HepG2 (cell line): ENCODE measurements around the gene GRAMD4. TPM values are rescaled to one million over a fixed set of nuclear protein-coding genes. Genes with fewer than 3 reads are reported as not detected.

Experiments used
- ATAC-seq: fragments of 200-7000 bp; cut with Tn5 transposase; 3 replicates; pipeline ENCODE4 v1.9.1; 2020; ENCODE audit warnings: mild to moderate bottlenecking, moderate library complexity
- BruUV-seq: library from RNA; stranded (reverse); fragments of 400-500 nt; replicated peaks from 2 replicates; lab custom pipeline; 2021; lab: Mats Ljungman, UMichigan
- CTCF ChIA-PET: fragments of 300-600 bp; formaldehyde crosslinking; extraction: SDS; loops from one replicate; lab custom pipeline; 2021; ENCODE audit warnings: low total read pairs, inconsistent platforms, low intra/inter-chr PET ratio; lab: Yijun Ruan, JAX
- POLR2A ChIA-PET: fragments of 350-600 bp; sonication (Branson Sonifier 250); formaldehyde crosslinking; loops from one replicate; lab custom pipeline; 2020; ENCODE audit warnings: antibody characterized with exemption, inconsistent platforms; lab: Yijun Ruan, JAX
- DNase-seq: peaks from one replicate; pipeline ENCODE4 v3.0.0-alpha.2; 2015; ENCODE audit warnings: low spot score
- FAIRE-seq: peaks from 3 replicates; lab custom pipeline; 2011; peaks lifted over from hg19 to GRCh38; lab: Jason Lieb, UNC
- H2AFZ ChIP-seq: one replicate; pipeline ENCODE4 v1.6.1; 2011; ENCODE audit warnings: low read length, inconsistent platforms
- H3K27ac ChIP-seq: fragments of 300-600 bp; 3 replicates; pipeline ENCODE4 v1.8.0; 2011; ENCODE audit warnings: mixed run types, mild to moderate bottlenecking, mixed read lengths, low read length, inconsistent platforms; ENCODE audit not compliant: insufficient read depth; ENCODE audit errors: extremely low read length
- H3K27me3 ChIP-seq, 2 experiments: fragments of 200-600 bp in 1 of 2; 2 replicates in 1 of 2; 3 replicates in 1 of 2; pipeline versions ENCODE4 v1.6.0 to v1.8.0; 2011; ENCODE audit warnings: low read length in 2 of 2, mild to moderate bottlenecking in 2 of 2, moderate library complexity in 2 of 2, inconsistent platforms in 1 of 2; ENCODE audit not compliant: insufficient read depth in 2 of 2, control insufficient read depth in 1 of 2
- H3K36me3 ChIP-seq, 2 experiments: fragments of 200-600 bp in 1 of 2; replicated peaks in 1 of 2; 2 replicates in 1 of 2; 3 replicates in 1 of 2; pipeline versions ENCODE4 v1.5.1 to v1.8.0; 2011; ENCODE audit warnings: low read length in 2 of 2, inconsistent platforms in 1 of 2; ENCODE audit not compliant: insufficient read depth in 2 of 2, control insufficient read depth in 1 of 2
- H3K4me1 ChIP-seq: 2 replicates; pipeline ENCODE4 v1.5.1; 2012; ENCODE audit warnings: low read length, inconsistent platforms; ENCODE audit not compliant: insufficient read depth
- H3K4me2 ChIP-seq: 2 replicates; pipeline ENCODE4 v1.6.0; 2011; ENCODE audit warnings: low read depth, low read length, inconsistent platforms
- H3K4me3 ChIP-seq, 3 experiments: fragments of 200-600 bp in 1 of 3; sonication (generic), shearing (Covaris generic) in 1 of 3; replicated peaks in 1 of 3; 2 replicates each; pipeline ENCODE4 v1.5.1; 2011 to 2016; ENCODE audit warnings: low read length in 3 of 3, inconsistent platforms in 2 of 3, low read depth in 2 of 3, mild to moderate bottlenecking in 2 of 3, control low read depth in 1 of 3, mixed read lengths in 1 of 3; ENCODE audit not compliant: insufficient read depth in 1 of 3
- H3K79me2 ChIP-seq: one replicate; pipeline ENCODE4 v1.6.1; 2011; ENCODE audit warnings: low read length, inconsistent platforms; ENCODE audit not compliant: insufficient read depth
- H3K9ac ChIP-seq: 2 replicates; pipeline ENCODE4 v1.6.0; 2011; ENCODE audit warnings: mild to moderate bottlenecking, low read depth, low read length, inconsistent platforms; ENCODE audit not compliant: insufficient read depth
- H3K9me3 ChIP-seq: 2 replicates; pipeline ENCODE4 v1.5.1; 2012; ENCODE audit warnings: mild to moderate bottlenecking, low read length
- H4K20me1 ChIP-seq: 2 replicates; pipeline ENCODE4 v1.6.0; 2011; ENCODE audit warnings: inconsistent platforms, mild to moderate bottlenecking, low read length, moderate library complexity; ENCODE audit not compliant: insufficient read depth
- AHR ChIP-seq: IDR thresholded peaks from 2 replicates; pipeline ENCODE4 v1.6.1; 2018; ENCODE audit warnings: missing genetic modification reagents, missing compliant biosample characterization
- BCL6 ChIP-seq: IDR thresholded peaks from 2 replicates; pipeline ENCODE4 v1.6.1; 2016; ENCODE audit warnings: missing genetic modification reagents, missing compliant biosample characterization
- BRCA1 ChIP-seq: sonication (generic); formaldehyde crosslinking; IDR thresholded peaks from 2 replicates; pipeline ENCODE4 v1.4.0; 2020; ENCODE audit warnings: missing genetic modification reagents
- ESRRA ChIP-seq: sonication (generic); formaldehyde crosslinking; IDR thresholded peaks from 2 replicates; pipeline ENCODE4 v1.5.1; 2020; ENCODE audit warnings: mild to moderate bottlenecking, low read depth, missing genetic modification reagents
- FLYWCH1 ChIP-seq: sonication (generic); formaldehyde crosslinking; IDR thresholded peaks from 2 replicates; pipeline ENCODE4 v1.8.1; 2023; ENCODE audit warnings: mild to moderate bottlenecking, missing genetic modification reagents
- FOXC1 ChIP-seq: sonication (generic); formaldehyde crosslinking; IDR thresholded peaks from 2 replicates; pipeline ENCODE4 v1.8.0; 2022; ENCODE audit warnings: mild to moderate bottlenecking, missing genetic modification reagents, borderline replicate concordance
- KDM2A ChIP-seq: sonication (generic); formaldehyde crosslinking; IDR thresholded peaks from 2 replicates; pipeline ENCODE4 v1.4.0; 2020; ENCODE audit warnings: low read depth, missing genetic modification reagents, borderline replicate concordance
- KMT2A ChIP-seq: sonication (generic); formaldehyde crosslinking; IDR thresholded peaks from 2 replicates; pipeline ENCODE4 v1.4.0; 2020; ENCODE audit warnings: missing genetic modification reagents
- LCORL ChIP-seq, 2 experiments: fragments of 450-650 bp in 1 of 2; sonication (generic) in 1 of 2; formaldehyde crosslinking in 1 of 2; IDR thresholded peaks; 2 replicates each; pipeline versions ENCODE4 v1.5.0 to v1.6.1; 2017 to 2020; ENCODE audit warnings: antibody characterized with exemption in 1 of 2, missing genetic modification reagents in 1 of 2
- PAXIP1 ChIP-seq: sonication (generic); formaldehyde crosslinking; conservative IDR thresholded peaks from 2 replicates; pipeline ENCODE4 v1.4.0; 2020; ENCODE audit warnings: mild to moderate bottlenecking, missing genetic modification reagents, moderate library complexity
- RFXANK ChIP-seq: IDR thresholded peaks from 2 replicates; pipeline ENCODE4 v1.6.1; 2016
- SOX13 ChIP-seq, 3 experiments: fragments of 450-650 bp in 1 of 3; sonication (generic) in 1 of 3; formaldehyde crosslinking in 1 of 3; IDR thresholded peaks in 2 of 3; conservative IDR thresholded peaks in 1 of 3; 2 replicates each; pipeline versions ENCODE4 v1.5.0 to v1.6.1; 2016 to 2020; ENCODE audit warnings: antibody characterized with exemption in 1 of 3, mild to moderate bottlenecking in 1 of 3, missing compliant biosample characterization in 1 of 3, missing genetic modification reagents in 1 of 3, moderate library complexity in 1 of 3
- ZFP82 ChIP-seq: sonication (generic); formaldehyde crosslinking; IDR thresholded peaks from 2 replicates; pipeline ENCODE4 v1.5.1; 2020; ENCODE audit warnings: mild to moderate bottlenecking, missing genetic modification reagents, borderline replicate concordance
- ZNF225 ChIP-seq: sonication (generic); formaldehyde crosslinking; IDR thresholded peaks from 2 replicates; pipeline ENCODE4 v1.4.0; 2020; ENCODE audit warnings: mild to moderate bottlenecking, missing genetic modification reagents
- ZNF264 ChIP-seq: sonication (generic); formaldehyde crosslinking; IDR thresholded peaks from 2 replicates; pipeline ENCODE4 v1.4.0; 2020; ENCODE audit warnings: missing genetic modification reagents
- ZNF451 ChIP-seq: sonication (generic); formaldehyde crosslinking; IDR thresholded peaks from 2 replicates; pipeline ENCODE4 v1.5.0; 2020; ENCODE audit warnings: mild to moderate bottlenecking, missing genetic modification reagents
- ZNF530 ChIP-seq: sonication (generic); formaldehyde crosslinking; IDR thresholded peaks from 2 replicates; pipeline ENCODE4 v1.5.0; 2020; ENCODE audit warnings: low read depth, mild to moderate bottlenecking, missing genetic modification reagents
- ZNF768 ChIP-seq: sonication (generic); formaldehyde crosslinking; IDR thresholded peaks from 2 replicates; pipeline ENCODE4 v1.4.0; 2020; ENCODE audit warnings: missing genetic modification reagents
- ZNF788 ChIP-seq: sonication (generic); formaldehyde crosslinking; IDR thresholded peaks from 2 replicates; pipeline ENCODE4 v1.5.0; 2020; ENCODE audit warnings: mild to moderate bottlenecking, missing genetic modification reagents, borderline replicate concordance
- ZSCAN25 ChIP-seq: sonication (generic); formaldehyde crosslinking; IDR thresholded peaks from 2 replicates; pipeline ENCODE4 v1.8.0; 2022; ENCODE audit warnings: mild to moderate bottlenecking, missing genetic modification reagents
- WGBS: methylation state at CpG from one replicate; pipeline ENCODE4 v1.1.6; 2017; ENCODE audit warnings: low lambda C conversion rate; 5-methylcytosine and 5-hydroxymethylcytosine counted together
- in situ Hi-C: cut with HindIII; loops from 2 replicates; pipeline ENCODE4 v1.10.0; 2017; ENCODE audit warnings: low pct_unique_long_range_greater_than_20kb; ENCODE audit not compliant: extremely low pct_ligation_motif_present
- intact Hi-C: fragments of 100-400 bp; cut with micrococcal nuclease; formaldehyde crosslinking; loops from one replicate; pipeline ENCODE4 v1.10.0; 2022; ENCODE audit not compliant: unreplicated experiment
- polyA plus RNA-seq, 8 experiments: library from polyadenylated mRNA; depleted of rRNA in 3 of 8; stranded (reverse) in 7 of 8; unstranded in 1 of 8; fragments of >200 nt; fragmentation: Illumina TruSeq in 4 of 8; extraction: Trizol in 4 of 8; gene quantifications; 2 replicates each; pipeline versions ENCODE4 v1.2.1 to v1.2.3, GENCODE V29; 2011 to 2016; ENCODE audit warnings: low read depth in 4 of 8, missing spikeins in 1 of 8, mixed read lengths in 1 of 8; ENCODE audit not compliant: insufficient read depth in 1 of 8
- total RNA-seq, 5 experiments: library from RNA; depleted of rRNA; stranded (reverse); fragments of >200 nt; fragmentation: Illumina TruSeq; extraction: Trizol; gene quantifications; 2 replicates each; pipeline ENCODE4 v1.2.3, GENCODE V29; 2016; ENCODE audit warnings: low read depth in 1 of 5

GRAMD4 gene
- total and polyA plus RNA-seq, 2 of the 13 experiments (the other 11 are each of a cell fraction or from before 2014, with no cell fraction given), result 15.2 to 15.7 TPM

DNA sequence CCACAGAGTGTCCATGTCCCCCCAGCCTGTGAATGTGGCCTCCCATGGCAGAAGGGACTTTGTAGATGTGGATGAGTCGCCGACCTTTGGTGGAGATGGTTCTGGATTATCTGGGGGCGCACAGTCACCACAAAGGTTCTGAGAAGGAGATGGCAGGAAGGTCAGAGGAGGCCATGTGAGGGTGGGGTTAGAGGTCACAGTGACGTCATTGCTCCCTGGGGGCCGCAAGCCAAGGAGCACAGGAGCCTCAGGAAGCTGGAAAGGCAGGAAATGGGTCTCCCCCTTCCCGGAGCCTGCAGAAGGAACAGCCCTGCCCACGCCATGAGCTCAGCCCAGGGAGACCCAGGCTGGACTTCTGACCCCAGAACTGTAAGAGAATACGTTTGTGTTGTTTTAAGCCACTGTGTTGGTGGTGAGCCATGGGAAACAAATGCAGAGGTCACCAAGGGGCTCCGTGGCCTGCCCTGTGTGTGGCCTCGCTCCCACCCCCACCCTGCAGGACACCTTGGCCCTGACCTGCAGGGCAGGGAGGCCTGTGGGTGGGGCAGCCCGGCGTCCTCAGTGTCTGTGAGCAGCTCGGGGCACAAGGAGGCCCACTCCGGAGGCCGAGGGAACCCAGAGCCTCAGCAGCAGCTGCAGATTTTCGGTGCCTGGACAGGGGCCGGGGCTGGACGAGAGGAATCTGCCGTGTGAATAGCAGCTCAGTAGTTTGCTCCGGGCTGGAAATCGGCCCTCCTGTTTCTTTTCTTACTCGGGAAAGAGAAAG lies 32.1 kb downstream of the GRAMD4 start:
- peak overlapping the region; percentile 83 for H3K27ac ChIP-seq
- H3K9ac ChIP-seq, result peak overlapping the region; percentile 53
- peak overlapping the region; percentile 92 for H3K4me2 ChIP-seq
- FAIRE-seq (peak; percentile 77), ATAC-seq (peak; percentile 87), DNase-seq (peak; percentile 91)
- H2AFZ ChIP-seq, result no peak overlapping the region
- ChIA-PET CTCF (interaction anchor here (1.3 kb wide), 1 partner anchor 43 kb away, joined by 3 read pairs; no protein-coding TSS in a partner anchor), POLR2A (interaction anchor here (0.7 to 2.2 kb wide), 13 partner anchors 8 to 275 kb away, joined by 3 to 12 read pairs (median 4); partner anchors contain the start of genes CERK and TBC1D22A)
- 0 out of 5 replicates have a peak, but pooled peaks cover 0 to 3% of the 10 kb centered on the region in 2 experiments for H3K36me3 ChIP-seq
- no peaks in the 10 kb centered on the region; the same call in 1 of the 2 replicates for H4K20me1 ChIP-seq
- no peaks in the 10 kb centered on the region for H3K27me3 ChIP-seq
- H3K79me2 ChIP-seq, result no peaks in the 10 kb centered on the region
- in situ Hi-C loops, result loop anchor here (25.0 kb wide), 1 partner anchor 90 kb away; no protein-coding TSS in a partner anchor
- intact Hi-C loops, result loop anchor here (2.0 to 5.0 kb wide), 2 partner anchors 39 to 75 kb away; no protein-coding TSS in a partner anchor
- peaks cover 74% of the 10 kb centered on the region for H3K4me1 ChIP-seq
- H3K4me3 ChIP-seq, result peak overlapping the region; percentile 37 to 67 (median 42)
- 15% methylated on average over 15 of the region's 22 CpGs for WGBS
- BruUV-seq, result TSS peak; percentile 46
- H3K9me3 ChIP-seq, result no peaks in the 10 kb centered on the region
- TF ChIP-seq FOXC1, result peak; percentile 73; the same call in 1 of the 2 replicates
- peak; percentile 93 for TF ChIP-seq PAXIP1 (CRISPR knock-in tag)
- TF ChIP-seq FLYWCH1 (CRISPR knock-in tag), result no peak
- no peak for TF ChIP-seq ZNF788
- no peak for TF ChIP-seq RFXANK (CRISPR knock-in tag)
- peak; percentile 82 for TF ChIP-seq BCL6 (CRISPR knock-in tag)
- TF ChIP-seq LCORL (IDR thresholded peaks at IDR 0.05), result no peak
- peak; percentile 71; the same call in 1 of the 2 replicates for TF ChIP-seq LCORL (CRISPR knock-in tag; IDR thresholded peaks at IDR 0.05)
- TF ChIP-seq AHR (CRISPR knock-in tag), result no peak
- TF ChIP-seq ZNF264, result 0 out of 2 replicates have a peak, but pooled peaks have one; percentile 63
- TF ChIP-seq SOX13 (IDR thresholded peaks at IDR 0.05), result peak; percentile 42; the same call in 1 of the 2 replicates
- TF ChIP-seq SOX13 (CRISPR knock-in tag; conservative IDR thresholded peaks at IDR 0.05 in 1 of 2, IDR thresholded peaks at IDR 0.05 in 1 of 2), result peak in 1 of 2 experiments; percentile 89; a peak in 2 of 4 replicates
- TF ChIP-seq ZNF225 (CRISPR knock-in tag), result peak; percentile 46; the same call in 1 of the 2 replicates
- TF ChIP-seq KMT2A (CRISPR knock-in tag), result no peak; the same call in 1 of the 2 replicates
- peak; percentile 87; the same call in 1 of the 2 replicates for TF ChIP-seq ZNF451
- peak; percentile 94 for TF ChIP-seq ZSCAN25 (CRISPR knock-in tag)
- TF ChIP-seq BRCA1, result peak; percentile 52; the same call in 1 of the 2 replicates
- no peak for TF ChIP-seq ZFP82 (CRISPR knock-in tag)
- TF ChIP-seq KDM2A (CRISPR knock-in tag), result peak; percentile 29; the same call in 1 of the 2 replicates
- no peak for TF ChIP-seq ZNF530 (CRISPR knock-in tag)
- TF ChIP-seq ESRRA (CRISPR knock-in tag), result peak; percentile 89
- peak; percentile 27; the same call in 1 of the 2 replicates for TF ChIP-seq ZNF768 (CRISPR knock-in tag)
